CD14-positive monocyte (primary cell): ENCODE measurements around the gene SLC27A1. TPM values are rescaled to one million over a fixed set of nuclear protein-coding genes. Genes with fewer than 3 reads are reported as not detected.
"Not testable (repeated sequence)": the region's sequence is repeated elsewhere in the genome, so short reads cannot be mapped to it uniquely, and the experiment has no call there.

Experiments used
- DNase-seq, 3 donors: peaks; one replicate each; pipeline ENCODE4 v3.0.0-alpha.2; 2011 to 2022
- H2AFZ ChIP-seq: 2 replicates; pipeline ENCODE4 v1.6.0; 2012; ENCODE audit warnings: mild to moderate bottlenecking, low read depth, low read length, inconsistent platforms; ENCODE audit not compliant: insufficient read depth, poor library complexity, severe bottlenecking
- H3K27ac ChIP-seq, 2 donors: 1 replicate in 1 of 2; 2 replicates in 1 of 2; pipeline ENCODE4 v1.5.1; 2012 to 2013; ENCODE audit warnings: low read length in 2 of 2, control low read depth in 1 of 2, inconsistent platforms in 1 of 2, low read depth in 1 of 2, mild to moderate bottlenecking in 1 of 2
- H3K27me3 ChIP-seq, 2 donors: one replicate each; pipeline versions ENCODE4 v1.6.0 to v1.6.1; 2011 to 2013; ENCODE audit warnings: low read length in 2 of 2; ENCODE audit not compliant: control insufficient read depth in 2 of 2, insufficient read depth in 2 of 2
- H3K36me3 ChIP-seq, 2 donors: replicated peaks in 1 of 2; 1 replicate in 1 of 2; 2 replicates in 1 of 2; pipeline versions ENCODE4 v1.5.1 to v1.6.1; 2012 to 2013; ENCODE audit warnings: low read length in 2 of 2, control low read depth in 1 of 2, inconsistent platforms in 1 of 2, mild to moderate bottlenecking in 1 of 2; ENCODE audit not compliant: insufficient read depth in 2 of 2, control insufficient read depth in 1 of 2
- H3K4me1 ChIP-seq, 2 donors: 1 replicate in 1 of 2; 2 replicates in 1 of 2; pipeline versions ENCODE4 v1.5.1 to v1.6.1; 2012 to 2013; ENCODE audit warnings: low read length in 2 of 2, control low read depth in 1 of 2, inconsistent platforms in 1 of 2, mild to moderate bottlenecking in 1 of 2, moderate library complexity in 1 of 2; ENCODE audit not compliant: insufficient read depth in 2 of 2, control insufficient read depth in 1 of 2
- H3K4me2 ChIP-seq: replicated peaks from 2 replicates; pipeline ENCODE3; 2012; ENCODE audit warnings: low read length, moderate library complexity, mild to moderate bottlenecking; ENCODE audit not compliant: poor library complexity, severe bottlenecking; ENCODE audit errors: extremely low read depth
- H3K4me3 ChIP-seq, 3 experiments: fragments of 200-600 bp in 1 of 3; sonication (generic) in 1 of 3; replicated peaks in 1 of 3; 1 replicate in 2 of 3; 2 replicates in 1 of 3; pipeline ENCODE4 v1.5.1; 2011 to 2013; ENCODE audit warnings: low read length in 3 of 3, mild to moderate bottlenecking in 3 of 3, control low read depth in 2 of 3, low read depth in 2 of 3, inconsistent platforms in 1 of 3, moderate library complexity in 1 of 3
- H3K79me2 ChIP-seq: 2 replicates; pipeline ENCODE4 v1.6.0; 2012; ENCODE audit warnings: mild to moderate bottlenecking, control low read depth, inconsistent platforms, low read length, moderate library complexity; ENCODE audit not compliant: insufficient read depth
- H3K9ac ChIP-seq: 2 replicates; pipeline ENCODE4 v1.6.0; 2017; ENCODE audit warnings: low read length, mild to moderate bottlenecking; ENCODE audit not compliant: insufficient read depth, poor library complexity, severe bottlenecking
- H3K9me3 ChIP-seq, 2 donors: replicated peaks in 1 of 2; 1 replicate in 1 of 2; 2 replicates in 1 of 2; pipeline versions ENCODE4 v1.5.1 to v1.6.1; 2012 to 2013; ENCODE audit warnings: low read length in 2 of 2, control low read depth in 1 of 2; ENCODE audit not compliant: control insufficient read depth in 1 of 2, insufficient read depth in 1 of 2
- H4K20me1 ChIP-seq: 2 replicates; pipeline ENCODE4 v1.6.0; 2012; ENCODE audit warnings: mild to moderate bottlenecking, low read length, control low read depth, moderate library complexity; ENCODE audit not compliant: insufficient read depth
- H3K27ac Mint-ChIP-seq, 7 donors: one replicate each; pipeline ENCODE4 v1.8.0; 2020; ENCODE audit warnings: mild to moderate bottlenecking in 7 of 7, mixed read lengths in 7 of 7, moderate library complexity in 6 of 7, inconsistent platforms in 2 of 7
- H3K27me3 Mint-ChIP-seq, 3 donors: one replicate each; pipeline ENCODE4 v1.8.0; 2021 to 2022; ENCODE audit warnings: low read depth in 3 of 3, mild to moderate bottlenecking in 3 of 3, mixed read lengths in 3 of 3, moderate library complexity in 3 of 3, inconsistent platforms in 1 of 3
- H3K36me3 Mint-ChIP-seq, 2 donors: one replicate each; pipeline ENCODE4 v1.8.0; 2020; ENCODE audit warnings: mixed read lengths in 2 of 2, inconsistent platforms in 1 of 2, mild to moderate bottlenecking in 1 of 2
- H3K4me1 Mint-ChIP-seq: one replicate; pipeline ENCODE4 v1.8.0; 2020; ENCODE audit warnings: mild to moderate bottlenecking, mixed read lengths
- H3K4me3 Mint-ChIP-seq, 2 donors: one replicate each; pipeline ENCODE4 v1.8.0; 2020; ENCODE audit warnings: mild to moderate bottlenecking in 2 of 2, mixed read lengths in 2 of 2, moderate library complexity in 1 of 2
- H3K9me3 Mint-ChIP-seq, 7 donors: one replicate each; pipeline ENCODE4 v1.8.0; 2020 to 2022; ENCODE audit warnings: mixed read lengths in 7 of 7, mild to moderate bottlenecking in 6 of 7, moderate library complexity in 6 of 7, inconsistent platforms in 2 of 7
- CTCF ChIP-seq: fragments of 200-600 bp; IDR thresholded peaks from one replicate; pipeline ENCODE4 v1.8.0; 2022; ENCODE audit warnings: antibody characterized with exemption, mild to moderate bottlenecking
- WGBS: methylation state at CpG from one replicate; pipeline ENCODE4 v1.1.5; 2013; ENCODE audit warnings: missing lambda C conversion rate; ENCODE audit not compliant: insufficient coverage; 5-methylcytosine and 5-hydroxymethylcytosine counted together
- intact Hi-C, 2 donors: fragments of 100-400 bp; cut with micrococcal nuclease; formaldehyde crosslinking; loops; one replicate each; pipeline versions ENCODE4 v1.15.0 to v1.15.1; 2023
- polyA plus RNA-seq, 3 donors: library from polyadenylated mRNA; depleted of rRNA in 1 of 3; unstranded in 2 of 3; stranded (reverse) in 1 of 3; fragments of 300-500 nt in 2 of 3; fragments of >200 nt in 1 of 3; fragmentation: Illumina TruSeq in 2 of 3; gene quantifications; 1 replicate in 2 of 3; 2 replicates in 1 of 3; pipeline ENCODE4 v1.2.3, GENCODE V29; 2012 to 2021

SLC27A1 gene
- polyA plus RNA-seq, 3 donors = 27.1 to 36.5 (median 27.6) TPM

- Histone ChIP-seq H3K27ac (no peak overlapping the region), H3K9me3 (no peaks in the 10 kb centered on the region), H4K20me1 (peaks cover 18% of the 10 kb centered on the region), H3K4me3 (no peak overlapping the region), H3K79me2 (peaks cover 22% of the 10 kb centered on the region), H3K36me3 (peaks cover 13 to 26% of the 10 kb centered on the region in 2 donors), H3K9ac (no peak overlapping the region), H3K27me3 (no peaks in the 10 kb centered on the region), H3K4me1 (peaks cover 29 to 31% of the 10 kb centered on the region in 2 donors), H2AFZ (no peak overlapping the region), H3K4me2 (no peak overlapping the region)
- Mint-ChIP-seq H3K9me3 (peaks cover 0 to 5% (median 0%) of the 10 kb centered on the region in 7 donors), H3K27me3 (peaks cover 0 to 4% (median 0%) of the 10 kb centered on the region in 3 donors), H3K36me3 (peaks cover 19 to 50% of the 10 kb centered on the region in 2 donors), H3K4me3 (no peak overlapping the region), H3K27ac (no peak overlapping the region), H3K4me1 (peaks cover 42% of the 10 kb centered on the region)
- 93% methylated on average over 39 of the region's 41 CpGs for WGBS
- no peak for DNase-seq
- TF ChIP-seq CTCF = no peak
- intact Hi-C loops = no loop called here
Measured at GRCh38 chr19:17497149-17497798, 26.9 kb downstream of the SLC27A1 start.

GRCh38 chr19:17499025-17499424 lies 28.7 kb downstream of the SLC27A1 start:
- H3K9me3 Mint-ChIP-seq, intact Hi-C loops, H3K27me3 Mint-ChIP-seq, H3K9ac ChIP-seq, H2AFZ ChIP-seq, H3K9me3 ChIP-seq, H3K4me3 ChIP-seq, H3K27me3 ChIP-seq, H3K4me3 Mint-ChIP-seq, H3K4me2 ChIP-seq, DNase-seq: not testable (repeated sequence)
- peaks cover 33% of the 10 kb centered on the region for H3K79me2 ChIP-seq
- H3K4me1 ChIP-seq = peaks cover 29 to 31% of the 10 kb centered on the region in 2 donors
- H3K27ac Mint-ChIP-seq = peak overlapping the region in 4 of 7 donors; percentile 42 to 91 (median 76)
- peaks cover 45% of the 10 kb centered on the region for H3K4me1 Mint-ChIP-seq
- peaks cover 26 to 51% of the 10 kb centered on the region in 2 donors for H3K36me3 Mint-ChIP-seq
- H3K36me3 ChIP-seq = peaks cover 14 to 26% of the 10 kb centered on the region in 2 donors
- peak overlapping the region in 1 of 2 donors; percentile 51 for H3K27ac ChIP-seq
- H4K20me1 ChIP-seq = peaks cover 19% of the 10 kb centered on the region
- WGBS = no CpG with 5 or more reads among the region's 12 CpGs
